IMR-90 (cell line): ENCODE data around the gene DAPL1. TPM values are rescaled to one million over a fixed set of nuclear protein-coding genes. Genes with fewer than 3 reads are reported as not detected.

ENCODE experiments used
- ATAC-seq: fragments of 200-7000 bp; cut with Tn5 transposase; 2 replicates; pipeline ENCODE4 v1.9.1; 2020; ENCODE audit warnings: low read depth, mild to moderate bottlenecking, moderate library complexity
- BruUV-seq: library from RNA; stranded (reverse); fragments of 400-500 nt; replicated peaks from 2 replicates; lab custom pipeline; 2021; lab: Mats Ljungman, UMichigan
- CTCF ChIA-PET: fragments of 300-600 bp; formaldehyde crosslinking; extraction: SDS; loops from one replicate; lab custom pipeline; 2021; ENCODE audit warnings: antibody characterized with exemption; lab: Yijun Ruan, JAX
- POLR2A ChIA-PET: fragments of 300-600 bp; sonication (Branson Sonifier 250); formaldehyde crosslinking; loops from one replicate; lab custom pipeline; 2022; ENCODE audit warnings: antibody characterized with exemption; ENCODE audit not compliant: unreplicated experiment; lab: Charles Lee
- DNase-seq: peaks from one replicate; pipeline ENCODE4 v3.0.0; 2013
- H2AFZ ChIP-seq: replicated peaks from 2 replicates; pipeline ENCODE3; 2013; ENCODE audit warnings: low read length, mild to moderate bottlenecking; ENCODE audit not compliant: poor library complexity
- H2AK5ac ChIP-seq: 2 replicates; pipeline ENCODE4 v1.6.1; 2013; ENCODE audit warnings: low read depth, low read length, inconsistent platforms
- H2AK9ac ChIP-seq: replicated peaks from 2 replicates; pipeline ENCODE3; 2013; ENCODE audit warnings: mild to moderate bottlenecking, low read depth, low read length, moderate library complexity; ENCODE audit not compliant: poor library complexity
- H2BK120ac ChIP-seq: 2 replicates; pipeline ENCODE4 v1.6.1; 2013; ENCODE audit warnings: low read depth, low read length, inconsistent platforms
- H2BK15ac ChIP-seq: 3 replicates; pipeline ENCODE4 v1.6.1; 2013; ENCODE audit warnings: low read depth, low read length, inconsistent platforms
- H2BK20ac ChIP-seq: 2 replicates; pipeline ENCODE4 v1.6.1; 2013; ENCODE audit warnings: low read depth, mild to moderate bottlenecking, inconsistent platforms, low read length, moderate library complexity
- H2BK5ac ChIP-seq: 2 replicates; pipeline ENCODE4 v1.6.1; 2013; ENCODE audit warnings: mild to moderate bottlenecking, low read depth, low read length, inconsistent platforms; ENCODE audit not compliant: poor library complexity, severe bottlenecking
- H3K14ac ChIP-seq: replicated peaks from 2 replicates; pipeline ENCODE4 v1.6.1; 2013; ENCODE audit warnings: low read depth, low read length, inconsistent platforms
- H3K18ac ChIP-seq: 2 replicates; pipeline ENCODE4 v1.6.1; 2013; ENCODE audit warnings: low read depth, low read length, control low read depth
- H3K23ac ChIP-seq: 2 replicates; pipeline ENCODE4 v1.6.1; 2013; ENCODE audit warnings: low read depth, low read length, inconsistent platforms
- H3K27ac ChIP-seq: 2 replicates; pipeline ENCODE4 v1.5.1; 2013; ENCODE audit warnings: mild to moderate bottlenecking, control low read depth, low read length; ENCODE audit not compliant: insufficient read depth
- H3K27me3 ChIP-seq: 2 replicates; pipeline ENCODE4 v1.6.1; 2013; ENCODE audit warnings: low read length; ENCODE audit not compliant: control insufficient read depth, insufficient read depth
- H3K36me3 ChIP-seq: 2 replicates; pipeline ENCODE4 v1.6.1; 2013; ENCODE audit warnings: low read length, mixed read lengths; ENCODE audit not compliant: control insufficient read depth, insufficient read depth
- H3K4ac ChIP-seq: 2 replicates; pipeline ENCODE4 v1.6.1; 2013; ENCODE audit warnings: low read depth, low read length, inconsistent platforms
- H3K4me1 ChIP-seq: 2 replicates; pipeline ENCODE4 v1.6.1; 2013; ENCODE audit warnings: low read length, mixed read lengths; ENCODE audit not compliant: control insufficient read depth, insufficient read depth
- H3K4me2 ChIP-seq: 2 replicates; pipeline ENCODE4 v1.6.1; 2013; ENCODE audit warnings: low read depth, mild to moderate bottlenecking, control low read depth, low read length, moderate library complexity
- H3K4me3 ChIP-seq: 2 replicates; pipeline ENCODE4 v1.5.1; 2013; ENCODE audit warnings: low read depth, mild to moderate bottlenecking, control low read depth, low read length, moderate library complexity; ENCODE audit not compliant: insufficient read depth
- H3K56ac ChIP-seq: 2 replicates; pipeline ENCODE4 v1.6.1; 2013; ENCODE audit warnings: low read length, inconsistent platforms; ENCODE audit not compliant: insufficient read depth; ENCODE audit errors: extremely low read depth
- H3K79me1 ChIP-seq, 2 experiments: 2 replicates each; pipeline ENCODE4 v1.6.1; 2013; ENCODE audit warnings: low read length in 2 of 2, inconsistent platforms in 1 of 2, low read depth in 1 of 2
- H3K9ac ChIP-seq: 2 replicates; pipeline ENCODE4 v1.6.1; 2013; ENCODE audit warnings: low read depth, low read length, control low read depth
- H3K9me1 ChIP-seq: 2 replicates; pipeline ENCODE4 v1.6.1; 2013; ENCODE audit warnings: low read length, inconsistent platforms; ENCODE audit not compliant: insufficient read depth
- H3K9me3 ChIP-seq: 2 replicates; pipeline ENCODE4 v1.6.1; 2013; ENCODE audit warnings: low read length; ENCODE audit not compliant: control insufficient read depth, insufficient read depth
- H4K20me1 ChIP-seq: 2 replicates; pipeline ENCODE4 v1.6.1; 2013; ENCODE audit warnings: low read length, inconsistent platforms; ENCODE audit not compliant: insufficient read depth
- H4K5ac ChIP-seq: 2 replicates; pipeline ENCODE4 v1.6.1; 2013; ENCODE audit warnings: mild to moderate bottlenecking, low read depth, low read length, control low read depth
- H4K8ac ChIP-seq, 2 experiments: 2 replicates each; pipeline ENCODE4 v1.6.1; 2013; ENCODE audit warnings: low read depth in 2 of 2, low read length in 2 of 2, control low read depth in 1 of 2, inconsistent platforms in 1 of 2
- H4K91ac ChIP-seq: 2 replicates; pipeline ENCODE4 v1.6.1; 2013; ENCODE audit warnings: low read depth, low read length, inconsistent platforms; ENCODE audit not compliant: insufficient read depth
- BHLHE40 ChIP-seq: fragments of 150-350 bp; IDR thresholded peaks from 2 replicates; pipeline ENCODE4 v1.6.1; 2016; ENCODE audit warnings: mild to moderate bottlenecking, low read depth, low read length
- CEBPB ChIP-seq: IDR thresholded peaks from 2 replicates; pipeline ENCODE4 v1.6.1; 2012; ENCODE audit warnings: low read depth, low read length, improper control_type of control experiment
- CHD1 ChIP-seq: IDR thresholded peaks from 2 replicates; pipeline ENCODE4 v1.6.1; 2012; ENCODE audit warnings: low read depth, low read length, improper control_type of control experiment
- FOS ChIP-seq: fragments of 150-350 bp; IDR thresholded peaks from 2 replicates; pipeline ENCODE4 v1.6.1; 2016; ENCODE audit warnings: low read depth, low read length
- MAFK ChIP-seq: IDR thresholded peaks from 2 replicates; pipeline ENCODE4 v1.6.1; 2012; ENCODE audit warnings: low read depth, low read length, improper control_type of control experiment
- MAZ ChIP-seq: IDR thresholded peaks from 2 replicates; pipeline ENCODE4 v1.6.1; 2012; ENCODE audit warnings: low read depth, mild to moderate bottlenecking, low read length, improper control_type of control experiment, moderate library complexity, borderline replicate concordance
- MXI1 ChIP-seq: IDR thresholded peaks from 2 replicates; pipeline ENCODE4 v1.6.1; 2012; ENCODE audit warnings: low read depth, mild to moderate bottlenecking, low read length, moderate library complexity, borderline replicate concordance
- NFE2L2 ChIP-seq: fragments of 150-350 bp; IDR thresholded peaks from 2 replicates; pipeline ENCODE4 v1.6.1; 2016; ENCODE audit warnings: low read depth, mild to moderate bottlenecking, low read length
- POLR2A ChIP-seq: IDR thresholded peaks from 2 replicates; pipeline ENCODE4 v1.6.1; 2012; ENCODE audit warnings: mild to moderate bottlenecking, low read depth, low read length
- RAD21 ChIP-seq: IDR thresholded peaks from 2 replicates; pipeline ENCODE4 v1.6.1; 2012; ENCODE audit warnings: low read length, improper control_type of control experiment
- RCOR1 ChIP-seq: IDR thresholded peaks from 2 replicates; pipeline ENCODE4 v1.6.1; 2012; ENCODE audit warnings: mild to moderate bottlenecking, low read length, improper control_type of control experiment; ENCODE audit not compliant: insufficient replicate concordance
- RFX5 ChIP-seq: IDR thresholded peaks from 2 replicates; pipeline ENCODE4 v1.8.0; 2012; ENCODE audit warnings: low read depth, mild to moderate bottlenecking, low read length, moderate library complexity
- SMC3 ChIP-seq: fragments of 150-350 bp; IDR thresholded peaks from 2 replicates; pipeline ENCODE4 v1.6.1; 2016; ENCODE audit warnings: low read depth, mild to moderate bottlenecking, antibody characterized with exemption, low read length, moderate library complexity
- USF2 ChIP-seq: fragments of 150-350 bp; IDR thresholded peaks from 2 replicates; pipeline ENCODE4 v1.6.1; 2017; ENCODE audit warnings: mild to moderate bottlenecking, antibody characterized with exemption, low read length, low read depth
- WGBS, 2 experiments: methylation state at CpG; one replicate each; pipeline versions ENCODE4 v1.1.5 to v1.1.7; 2013; ENCODE audit warnings: missing lambda C conversion rate in 2 of 2; ENCODE audit not compliant: insufficient read length in 1 of 2; ENCODE audit errors: extremely low coverage in 2 of 2; 5-methylcytosine and 5-hydroxymethylcytosine counted together
- dilution Hi-C: fragments of 300-500 bp; cut with HindIII; formaldehyde crosslinking; loops from one replicate; pipeline ENCODE4 v1.14.3; 2018; ENCODE audit warnings: low sequenced_read_pairs; ENCODE audit not compliant: unreplicated experiment
- in situ Hi-C: fragments of 300-500 bp; cut with MboI; formaldehyde crosslinking; loops from 3 replicates; pipeline ENCODE4 v1.14.3; 2019; ENCODE audit warnings: low sequenced_read_pairs, inconsistent platforms, mixed read lengths
- intact Hi-C: fragments of 100-400 bp; cut with micrococcal nuclease; formaldehyde crosslinking; loops from 2 replicates; pipeline ENCODE4 v1.10.0; 2022
- polyA plus RNA-seq, 3 experiments: library from polyadenylated mRNA; depleted of rRNA; stranded (reverse); fragments of >200 nt; gene quantifications; 2 replicates each; pipeline ENCODE4 v1.2.3, GENCODE V29; 2012; ENCODE audit warnings: low replicate concordance in 1 of 3
- total RNA-seq: library from RNA; depleted of rRNA; stranded (reverse); fragments of >200 nt; gene quantifications from 2 replicates; pipeline ENCODE4 v1.2.3, GENCODE V29; 2012
- TF ChIP-seq, protein P1 (sequence below): conservative IDR thresholded peaks from 2 replicates; pipeline ENCODE4 v1.5.1; 2012; ENCODE audit warnings: mild to moderate bottlenecking, low read depth, low read length, improper control_type of control experiment
- TF ChIP-seq, protein P2 (sequence below): fragments of 150-350 bp; IDR thresholded peaks from 2 replicates; pipeline ENCODE4 v1.6.1; 2016; ENCODE audit warnings: low read depth, mild to moderate bottlenecking, low read length, moderate library complexity, borderline replicate concordance

The DAPL1 gene
- total and polyA plus RNA-seq, 2 of the 4 experiments (the other 2 are of a cell fraction): not detected

DNA sequence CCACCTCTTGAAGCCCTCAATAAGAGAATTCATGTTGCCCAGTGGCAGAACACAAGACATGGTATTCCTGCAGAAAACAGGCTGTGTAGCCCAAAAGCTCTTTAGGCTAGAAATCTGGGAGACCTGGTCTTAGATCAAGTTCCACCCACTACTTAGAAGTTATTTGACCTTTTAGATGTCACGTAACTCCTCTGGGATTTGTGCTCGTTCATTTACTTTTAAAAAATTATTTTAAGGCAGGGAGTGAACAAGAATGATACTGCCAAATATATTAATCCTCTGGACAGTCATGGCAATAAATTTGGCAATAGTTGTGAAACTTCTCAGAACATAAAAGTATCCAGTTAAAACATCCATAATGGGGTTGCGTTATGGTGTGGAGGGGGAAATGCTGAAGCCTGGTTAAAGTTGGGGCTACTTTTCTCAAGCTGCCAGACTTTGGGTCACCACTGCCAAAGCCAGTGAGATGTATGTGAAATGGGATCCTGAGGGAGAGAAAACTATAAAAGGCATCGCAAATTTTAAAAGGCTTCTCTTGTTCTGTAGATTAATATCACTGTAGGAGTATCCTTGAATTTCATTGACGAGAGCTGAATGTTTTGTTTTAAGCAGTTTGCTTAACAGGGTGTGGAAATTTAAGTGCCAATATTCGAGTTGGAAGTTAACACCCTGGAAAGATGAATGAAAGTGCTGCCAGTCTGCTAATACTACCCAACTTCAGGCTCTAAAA, 15.8 kb downstream of the DAPL1 start:
- DNase-seq: no peak
- Histone ChIP-seq H3K9me3 (no peaks in the 10 kb centered on the region), H3K4me3 (no peak overlapping the region), H3K79me1 (no peaks in the 10 kb centered on the region), H2AK9ac (no peak overlapping the region), H4K5ac (no peak overlapping the region), H3K9me1 (no peaks in the 10 kb centered on the region; the same call in 1 of the 2 replicates), H4K91ac (no peak overlapping the region), H2BK120ac (no peak overlapping the region), H3K27ac (no peak overlapping the region), H2BK5ac (no peak overlapping the region), H3K27me3 (peaks cover 6% of the 10 kb centered on the region), H3K36me3 (no peaks in the 10 kb centered on the region), H2BK15ac (no peak overlapping the region), H3K18ac (no peak overlapping the region), H2BK20ac (no peak overlapping the region), H3K56ac (no peak overlapping the region), H3K4ac (no peak overlapping the region), H3K9ac (no peak overlapping the region), H3K4me1 (no peaks in the 10 kb centered on the region), H3K14ac (no peak overlapping the region), H4K8ac (no peak overlapping the region), H4K20me1 (no peaks in the 10 kb centered on the region), H3K4me2 (no peak overlapping the region), H3K23ac (no peak overlapping the region), H2AFZ (no peak overlapping the region), H2AK5ac (no peak overlapping the region)
- TF ChIP-seq MXI1 (no peak), CEBPB (no peak), FOS (no peak), MAFK (no peak), BHLHE40 (no peak), RAD21 (no peak), RFX5 (no peak), POLR2A (no peak), MAZ (no peak), NFE2L2 (no peak), RCOR1 (no peak), SMC3 (no peak), CHD1 (no peak), USF2 (no peak)
- TF ChIP-seq, protein P1, sequence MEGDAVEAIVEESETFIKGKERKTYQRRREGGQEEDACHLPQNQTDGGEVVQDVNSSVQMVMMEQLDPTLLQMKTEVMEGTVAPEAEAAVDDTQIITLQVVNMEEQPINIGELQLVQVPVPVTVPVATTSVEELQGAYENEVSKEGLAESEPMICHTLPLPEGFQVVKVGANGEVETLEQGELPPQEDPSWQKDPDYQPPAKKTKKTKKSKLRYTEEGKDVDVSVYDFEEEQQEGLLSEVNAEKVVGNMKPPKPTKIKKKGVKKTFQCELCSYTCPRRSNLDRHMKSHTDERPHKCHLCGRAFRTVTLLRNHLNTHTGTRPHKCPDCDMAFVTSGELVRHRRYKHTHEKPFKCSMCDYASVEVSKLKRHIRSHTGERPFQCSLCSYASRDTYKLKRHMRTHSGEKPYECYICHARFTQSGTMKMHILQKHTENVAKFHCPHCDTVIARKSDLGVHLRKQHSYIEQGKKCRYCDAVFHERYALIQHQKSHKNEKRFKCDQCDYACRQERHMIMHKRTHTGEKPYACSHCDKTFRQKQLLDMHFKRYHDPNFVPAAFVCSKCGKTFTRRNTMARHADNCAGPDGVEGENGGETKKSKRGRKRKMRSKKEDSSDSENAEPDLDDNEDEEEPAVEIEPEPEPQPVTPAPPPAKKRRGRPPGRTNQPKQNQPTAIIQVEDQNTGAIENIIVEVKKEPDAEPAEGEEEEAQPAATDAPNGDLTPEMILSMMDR: no peak
- TF ChIP-seq, protein P2, sequence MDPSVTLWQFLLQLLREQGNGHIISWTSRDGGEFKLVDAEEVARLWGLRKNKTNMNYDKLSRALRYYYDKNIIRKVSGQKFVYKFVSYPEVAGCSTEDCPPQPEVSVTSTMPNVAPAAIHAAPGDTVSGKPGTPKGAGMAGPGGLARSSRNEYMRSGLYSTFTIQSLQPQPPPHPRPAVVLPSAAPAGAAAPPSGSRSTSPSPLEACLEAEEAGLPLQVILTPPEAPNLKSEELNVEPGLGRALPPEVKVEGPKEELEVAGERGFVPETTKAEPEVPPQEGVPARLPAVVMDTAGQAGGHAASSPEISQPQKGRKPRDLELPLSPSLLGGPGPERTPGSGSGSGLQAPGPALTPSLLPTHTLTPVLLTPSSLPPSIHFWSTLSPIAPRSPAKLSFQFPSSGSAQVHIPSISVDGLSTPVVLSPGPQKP: no peak
- no peak for ATAC-seq
- intact Hi-C loops: no loop called here
- ChIA-PET POLR2A (no interaction called here), CTCF (no interaction called here)
- BruUV-seq: no TSS peak
- dilution Hi-C loops: no loop called here
- in situ Hi-C loops: no loop called here
- WGBS, 2 experiments: 80% methylated on average over 1 of the region's 6 CpGs; no CpG with 5 or more reads in 1 of the 2 experiments
